ENCODE results near the gene ZNF813.
"Not testable (repeated sequence)": the region's sequence is repeated elsewhere in the genome, so short reads cannot be mapped to it uniquely, and the experiment has no call there.

DNA sequence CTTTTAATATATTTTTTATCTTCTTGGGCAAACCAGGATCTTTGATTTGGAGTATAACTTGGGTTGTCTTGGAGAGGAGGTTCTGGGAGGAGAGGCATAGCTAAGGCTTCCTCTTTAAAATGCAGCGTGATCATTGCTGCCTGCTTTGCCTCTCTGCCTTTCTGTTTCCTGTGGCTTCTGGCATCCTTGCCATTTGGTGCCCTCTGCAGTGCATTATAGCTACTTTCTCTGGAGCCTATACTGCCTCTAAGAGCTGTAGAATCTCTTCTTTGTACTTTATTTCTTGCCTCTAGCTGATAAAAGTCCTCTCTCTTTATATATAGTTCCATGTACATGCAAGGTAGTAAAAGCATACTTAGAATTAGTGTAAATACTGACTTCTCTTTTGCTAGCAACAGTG, 7.3 kb downstream of the ZNF813 start:
- TF ChIP-seq POLR2A (IDR thresholded peaks at IDR 0.05; ENCODE audit: extremely low read depth, insufficient read length); CTCF (IDR thresholded peaks at IDR 0.05; ENCODE audit: low read depth, low read length); MAX (IDR thresholded peaks at IDR 0.05; ENCODE audit: low read depth, low read length); MYC (IDR thresholded peaks at IDR 0.05; ENCODE audit: low read depth, low read length): not testable (repeated sequence)

Measured in NB4 (cell line).